OCI-LY1 (cell line): ENCODE data around the gene CLASRP.

Experiments used
- CTCF ChIP-seq: fragments of 200-600 bp; sonication (generic), shearing (Covaris generic); IDR thresholded peaks from 2 replicates; pipeline ENCODE4 v1.5.1; 2017; ENCODE audit warnings: mild to moderate bottlenecking, antibody characterized with exemption, low read length, moderate library complexity, mixed read lengths
- EZH2 ChIP-seq: fragments of 200-600 bp; sonication (generic), shearing (Covaris generic); IDR thresholded peaks from 2 replicates; pipeline ENCODE4 v1.8.0; 2017; ENCODE audit warnings: borderline replicate concordance, mixed run types, mild to moderate bottlenecking, antibody characterized with exemption, low read length, moderate library complexity, mixed read lengths

GRCh38 chr19:45113628-45114027 is 74.8 kb downstream of the CLASRP start:
- TF ChIP-seq CTCF (no peak), EZH2 (no peak)
